ENCODE data around the gene UBL5.
"Not testable (repeated sequence)": the region's sequence is repeated elsewhere in the genome, so short reads cannot be mapped to it uniquely, and the experiment has no call there.

Gene UBL5

DNA sequence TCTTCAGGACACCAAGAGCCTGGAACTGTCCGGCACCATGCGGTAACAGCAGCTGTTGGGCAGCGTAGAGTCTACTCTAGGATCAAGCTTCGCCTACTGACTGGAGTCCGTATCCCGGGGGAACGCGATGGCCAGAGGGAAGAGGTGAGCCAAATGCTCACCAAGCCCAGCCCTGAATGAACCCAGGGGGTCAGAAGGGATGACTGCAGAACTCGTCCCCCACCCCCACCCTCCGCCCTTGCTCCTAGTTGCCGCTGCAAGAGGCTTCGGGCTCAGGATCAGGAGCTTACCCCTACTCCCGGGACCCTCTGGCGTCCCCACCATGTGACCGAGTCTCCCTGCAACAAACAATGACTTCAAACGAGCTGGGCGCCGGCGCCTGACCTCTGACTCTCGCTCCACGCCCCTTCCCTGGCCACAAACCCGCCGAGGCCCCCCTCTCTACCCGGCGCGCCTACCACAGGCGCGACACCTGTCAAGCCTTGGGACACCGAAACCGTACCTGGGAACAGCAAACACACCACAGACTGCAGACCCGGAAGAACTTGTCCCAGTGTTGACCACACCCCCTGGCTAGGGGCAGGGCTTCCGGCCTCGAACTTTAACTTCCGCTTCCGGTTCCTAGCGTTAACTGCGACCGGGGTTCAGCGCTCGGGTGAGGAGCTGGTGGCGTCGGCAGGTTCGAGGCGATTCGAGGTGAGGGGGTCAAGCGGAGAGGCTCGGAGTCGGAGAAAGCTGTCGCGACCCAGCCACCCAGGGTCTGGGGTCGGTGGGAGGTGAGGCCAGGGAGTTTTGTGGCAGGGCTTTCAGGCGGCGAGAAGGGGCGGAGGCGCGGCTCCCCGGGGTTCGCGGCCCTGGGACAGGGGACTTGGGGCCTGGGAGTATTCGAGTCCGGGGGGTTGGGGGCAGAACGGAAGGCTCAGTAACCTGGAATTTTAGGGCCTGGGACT, at the start of gene UBL5:
TSS of gene UBL5 (plus strand) at position 630 of the 950 bp plus-strand sequence. CDS start 420 bp downstream, outside the sequence.
- peak; percentile 83 for DNase-seq

- no peak for DNase-seq
Measured at GRCh38 chr19:9782338-9782737, 45.4 kb upstream of the UBL5 start.

DNA sequence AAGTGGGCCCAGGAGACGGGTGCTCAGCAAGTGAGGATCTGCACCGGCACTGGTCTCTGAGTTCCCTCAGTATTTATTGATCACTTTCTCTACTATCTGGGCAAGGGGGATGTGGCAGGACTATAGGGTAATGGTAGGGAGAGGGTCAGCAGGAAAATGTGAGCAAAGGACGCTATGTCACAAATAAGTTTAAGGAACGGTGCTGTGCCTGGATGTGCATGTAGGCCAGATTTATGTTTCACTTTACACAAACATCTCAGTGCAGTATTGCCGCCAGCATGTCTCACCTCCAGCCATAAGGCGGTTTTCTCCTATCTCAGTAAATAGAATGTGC, 43.6 kb upstream of the UBL5 start:
- DNase-seq: not testable (repeated sequence)

DNA sequence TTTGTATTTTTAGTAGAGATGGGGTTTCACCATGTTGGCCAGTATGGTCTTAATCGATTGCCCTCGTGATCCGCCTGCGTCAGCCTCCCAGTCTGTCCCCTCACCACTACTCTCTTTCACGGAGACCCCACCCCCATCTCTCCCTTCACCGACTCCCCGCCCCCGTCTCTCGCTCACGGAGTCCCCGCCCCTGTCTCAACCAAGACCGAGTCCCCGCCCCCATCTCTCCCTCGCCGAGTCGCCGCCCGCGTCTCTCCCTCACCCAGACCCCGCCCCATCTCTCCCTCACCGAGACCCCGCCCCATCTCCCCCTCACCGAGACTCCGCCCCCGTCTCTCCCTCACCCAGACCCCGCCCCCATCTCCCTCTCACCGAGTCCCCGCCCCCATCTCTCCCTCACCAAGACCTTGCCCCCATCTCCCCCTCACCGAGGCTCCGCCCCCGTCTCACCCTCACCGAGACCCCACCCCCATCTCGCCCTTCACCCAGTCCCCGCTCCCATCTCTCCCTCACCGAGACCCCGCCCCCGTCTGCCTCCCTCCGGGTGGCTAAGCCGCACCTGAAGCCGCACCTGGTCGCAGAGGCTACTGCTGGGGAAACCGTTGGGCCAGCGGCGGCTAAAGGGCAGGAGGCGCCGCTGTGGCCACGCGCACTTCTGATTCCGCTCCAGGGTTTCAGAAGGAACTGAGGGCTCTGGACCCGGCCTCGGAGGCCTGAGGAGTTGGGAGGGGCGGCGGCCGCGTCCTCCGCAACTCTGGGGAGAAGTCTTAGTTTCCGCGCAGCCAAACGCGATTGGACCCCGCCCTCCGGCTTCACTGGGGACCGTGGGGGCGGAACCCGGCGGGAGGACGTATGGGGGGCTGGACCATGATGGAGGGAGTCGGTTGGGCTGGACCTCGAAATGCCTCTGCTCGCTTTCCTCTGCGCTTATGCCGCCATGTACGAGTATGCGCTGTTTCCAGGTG, 42.1 kb upstream of the UBL5 start:
- peak; percentile 93 for DNase-seq

DNA sequence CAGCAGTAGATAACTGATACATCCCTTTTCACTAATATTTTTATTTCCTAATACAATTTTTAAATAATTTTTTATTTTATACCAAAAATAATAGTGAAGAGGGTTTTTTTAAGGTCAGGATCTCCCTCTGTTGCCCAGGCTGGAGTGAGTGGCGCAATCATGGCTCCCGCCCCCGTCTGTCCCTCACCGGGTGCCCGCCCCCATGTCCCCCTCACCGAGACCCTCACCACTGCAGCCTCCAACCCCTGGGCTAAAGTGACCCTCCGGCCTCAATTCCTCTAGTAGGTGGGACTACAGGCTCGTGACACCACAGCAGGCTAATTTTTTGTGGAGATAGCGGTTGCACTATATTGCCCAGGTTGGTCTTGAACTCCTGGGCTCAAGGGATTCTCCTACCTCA, 41.4 kb upstream of the UBL5 start:
- no peak for DNase-seq

GRCh38 chr19:9786819-9787218, 40.9 kb upstream of the UBL5 start:
- no peak for DNase-seq

- DNase-seq: not testable (repeated sequence)
Measured at GRCh38 chr19:9788604-9789003, 39.1 kb upstream of the UBL5 start.

DNA sequence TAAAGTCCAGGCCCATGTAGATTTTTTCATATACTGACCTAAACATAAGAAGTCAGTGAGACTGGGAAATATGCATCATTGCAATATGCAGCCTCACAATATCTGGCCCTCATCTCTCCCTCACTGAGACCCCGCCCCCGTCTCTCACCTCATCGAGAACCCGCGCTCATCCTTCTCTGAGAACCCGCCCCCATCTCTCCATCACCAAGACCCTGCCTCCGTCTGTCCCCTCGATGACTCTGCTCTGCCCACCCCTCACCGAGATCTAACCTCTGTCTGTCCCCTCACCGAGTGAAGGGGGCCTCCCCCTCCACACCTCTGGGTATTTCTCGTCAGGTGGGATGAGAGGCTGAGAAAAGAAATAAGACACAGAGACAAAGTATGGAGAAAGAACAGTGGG, 38.7 kb upstream of the UBL5 start:
- DNase-seq: no peak

- not testable (repeated sequence) for DNase-seq
Measured at GRCh38 chr19:9789579-9789978, 38.1 kb upstream of the UBL5 start.

DNA sequence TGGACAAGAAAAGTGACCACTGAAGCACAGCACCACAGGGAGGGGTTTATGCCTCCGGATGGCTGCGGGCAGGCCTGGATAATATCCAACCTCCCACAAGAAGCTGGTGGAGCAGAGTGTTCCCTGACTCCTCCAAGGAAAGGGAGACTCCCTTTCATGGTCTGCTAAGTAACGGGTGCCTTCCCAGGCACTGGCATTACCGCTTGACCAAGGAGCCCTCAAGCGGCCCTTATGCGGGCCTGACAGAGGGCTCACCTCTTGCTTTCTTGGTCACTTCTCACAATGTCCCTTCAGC, 36.7 kb upstream of the UBL5 start:
- not testable (repeated sequence) for DNase-seq

DNA sequence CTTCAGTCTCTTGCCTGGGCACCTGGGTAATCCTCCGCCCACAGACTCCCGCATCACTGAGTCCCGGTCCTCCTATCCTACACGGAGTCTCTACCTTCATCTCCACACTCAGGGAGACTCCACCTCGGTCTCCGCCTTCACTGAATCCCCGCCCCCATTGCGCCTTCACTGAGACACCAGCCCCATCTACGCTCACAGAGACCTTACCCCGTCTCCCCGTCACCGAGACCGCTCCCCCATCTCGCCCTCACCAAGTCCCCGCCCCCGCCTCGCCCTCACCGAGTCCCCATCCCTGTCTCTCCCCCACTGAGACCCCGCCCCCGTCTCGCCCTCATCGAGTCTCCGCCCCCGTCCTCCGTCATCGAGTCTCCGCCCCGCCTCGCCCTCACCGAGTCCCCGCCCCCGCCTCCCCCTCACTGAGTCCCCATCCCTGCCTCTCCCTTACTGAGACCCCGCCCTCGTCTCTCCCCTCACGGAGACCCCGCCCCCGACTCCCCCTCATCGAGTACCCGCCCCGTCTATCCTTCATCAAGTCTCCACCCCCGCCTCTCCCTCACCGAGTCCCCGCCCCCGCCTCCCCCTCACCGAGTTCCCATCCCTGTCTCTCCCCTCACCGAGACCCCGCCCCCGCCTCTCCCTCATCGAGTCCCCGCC, 36.0 kb upstream of the UBL5 start:
- peak; percentile 13 for DNase-seq

GRCh38 chr19:9792206-9793070, 35.3 kb upstream of the UBL5 start:
- peak; percentile 15 for DNase-seq

- no peak for DNase-seq
Measured at GRCh38 chr19:9793071-9793591, 34.6 kb upstream of the UBL5 start.

GRCh38 chr19:9796113-9796773, 31.5 kb upstream of the UBL5 start:
- DNase-seq: peak; percentile 52

DNA sequence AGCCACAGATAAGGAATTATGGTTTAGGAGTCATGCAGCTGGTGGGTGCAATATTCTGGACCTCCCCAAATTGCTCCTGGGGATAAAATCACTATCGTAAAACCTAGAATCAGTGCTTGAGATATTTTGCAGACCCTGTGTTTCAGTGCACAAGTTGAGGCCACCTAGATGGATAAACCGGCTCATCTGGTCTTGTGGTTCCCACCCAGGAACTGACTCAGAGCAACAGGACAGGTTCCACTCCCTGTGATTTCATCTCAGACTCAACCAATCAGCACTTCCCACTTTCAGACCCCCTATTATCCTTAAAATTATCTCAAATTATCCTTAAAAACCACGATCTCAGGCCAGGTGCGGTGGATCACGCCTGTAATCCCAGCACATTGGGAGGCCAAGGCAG, 29.8 kb upstream of the UBL5 start:
- no peak for DNase-seq

GRCh38 chr19:9799162-9799561, 28.6 kb upstream of the UBL5 start:
- DNase-seq: no peak

DNA sequence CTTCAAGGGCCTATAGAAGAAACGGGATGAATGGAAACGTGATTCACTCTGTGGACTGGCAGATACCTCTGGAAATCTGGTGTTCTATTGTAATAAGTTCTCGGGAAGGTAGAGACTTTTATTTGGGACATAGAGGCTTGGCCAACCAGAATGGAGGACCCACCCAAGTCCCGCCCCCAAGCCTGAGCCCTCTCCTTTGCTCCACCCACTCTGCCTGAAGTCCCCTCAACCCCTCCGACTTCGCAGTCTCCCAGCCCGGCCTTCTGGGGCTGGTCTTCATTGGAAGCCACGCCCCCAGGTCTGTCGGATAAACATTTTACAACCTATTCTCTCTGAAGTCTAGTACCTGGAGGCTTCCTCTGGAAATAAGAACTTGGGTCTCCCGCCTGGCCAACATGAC, 25.7 kb upstream of the UBL5 start:
- DNase-seq: no peak

DNA sequence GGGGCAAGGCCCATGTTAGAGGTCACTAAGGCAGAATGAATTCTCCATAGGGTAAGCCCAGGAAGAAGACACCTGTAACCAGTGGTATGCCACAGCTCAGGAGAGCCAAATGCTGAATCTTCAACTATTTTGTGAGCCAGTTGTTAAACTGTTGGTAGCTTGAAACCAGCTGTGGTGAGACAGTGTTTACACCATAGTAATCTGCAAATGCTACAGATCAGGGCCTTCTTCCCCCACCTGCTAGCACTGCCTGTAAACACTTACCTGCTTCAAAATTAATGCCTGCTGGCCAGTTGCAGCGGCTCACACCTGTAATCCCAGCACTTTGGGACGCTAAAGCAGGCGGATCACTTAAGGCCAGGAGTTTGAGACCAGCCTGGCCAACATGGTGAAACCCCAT, 20.9 kb upstream of the UBL5 start:
- no peak for DNase-seq

GRCh38 chr19:9808855-9809824, 18.6 kb upstream of the UBL5 start:
- DNase-seq: no peak

- no peak for DNase-seq
Measured at GRCh38 chr19:9811139-9811538, 16.6 kb upstream of the UBL5 start.

All from NCI-H2107 (cell line).